ENCODE results near the gene TMEM117. TPM values are rescaled to one million over a fixed set of nuclear protein-coding genes. Genes with fewer than 3 reads are reported as not detected.

Gene TMEM117
- total RNA-seq, 1 donor from 2014 or later: 3.8 TPM

GRCh38 chr12:44117337-44117736, 281.5 kb downstream of the TMEM117 start:
- no peak for DNase-seq (ENCODE audit: low read depth)
- TF ChIP-seq CTCF (conservative IDR thresholded peaks at IDR 0.05; ENCODE audit: low read depth, low read length): no peak
- H3K4me3 ChIP-seq (ENCODE audit: low read depth, low read length): no peak overlapping the region

- no peak for DNase-seq (ENCODE audit: low read depth)
- H3K4me3 ChIP-seq (ENCODE audit: low read depth, low read length): no peak overlapping the region
- TF ChIP-seq CTCF (conservative IDR thresholded peaks at IDR 0.05; ENCODE audit: low read depth, low read length): no peak
These were observed 283.1 kb downstream of the TMEM117 start for GRCh38 chr12:44118946-44119345.

GRCh38 chr12:44126806-44127205, 290.9 kb downstream of the TMEM117 start:
- no peak overlapping the region for H3K4me3 ChIP-seq (ENCODE audit: low read depth, low read length)
- DNase-seq (ENCODE audit: low read depth): no peak
- no peak for TF ChIP-seq CTCF (conservative IDR thresholded peaks at IDR 0.05; ENCODE audit: low read depth, low read length)

- no peak overlapping the region for H3K4me3 ChIP-seq (ENCODE audit: low read depth, low read length)
- TF ChIP-seq CTCF (conservative IDR thresholded peaks at IDR 0.05; ENCODE audit: low read depth, low read length): no peak
- no peak for DNase-seq (ENCODE audit: low read depth)
These were observed 292.3 kb downstream of the TMEM117 start for GRCh38 chr12:44127966-44128710.

- DNase-seq (ENCODE audit: low read depth): no peak
- H3K4me3 ChIP-seq (ENCODE audit: low read depth, low read length): no peak overlapping the region
- no peak for TF ChIP-seq CTCF (conservative IDR thresholded peaks at IDR 0.05; ENCODE audit: low read depth, low read length)
These were observed 307.3 kb downstream of the TMEM117 start for GRCh38 chr12:44143175-44143574.

GRCh38 chr12:44148936-44149335, 313.1 kb downstream of the TMEM117 start:
- TF ChIP-seq CTCF (conservative IDR thresholded peaks at IDR 0.05; ENCODE audit: low read depth, low read length): no peak
- DNase-seq (ENCODE audit: low read depth): no peak
- no peak overlapping the region for H3K4me3 ChIP-seq (ENCODE audit: low read depth, low read length)

- DNase-seq (ENCODE audit: low read depth): no peak
- H3K4me3 ChIP-seq (ENCODE audit: low read depth, low read length): no peak overlapping the region
These were observed 318.2 kb downstream of the TMEM117 start for GRCh38 chr12:44154128-44154527.

More at GRCh38 chr12:44154128-44154527, 318.2 kb downstream of the TMEM117 start:
- TF ChIP-seq CTCF (conservative IDR thresholded peaks at IDR 0.05; ENCODE audit: low read depth, low read length): no peak
